ENCODE measurements around the gene CARMIL3.

DNA sequence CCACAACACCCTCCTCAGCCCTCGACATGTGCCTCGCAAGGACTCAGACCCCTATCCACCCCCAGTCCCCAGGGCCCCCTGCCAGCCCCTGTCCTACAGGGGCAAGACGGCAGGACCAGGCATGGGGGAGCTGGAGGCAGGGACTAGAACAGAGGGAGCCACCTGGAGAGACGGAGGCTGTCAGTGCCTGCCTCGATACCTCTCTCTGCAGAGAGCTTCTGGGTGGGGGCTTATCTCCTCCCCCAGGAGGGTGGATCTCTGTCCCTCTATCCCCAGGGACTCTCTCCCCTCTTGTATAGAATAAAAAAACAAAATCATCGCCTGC, 17.6 kb downstream of the CARMIL3 start:
- no peak for TF ChIP-seq POLR2AphosphoS5 (IDR thresholded peaks at IDR 0.05; ENCODE audit: low read depth)
- TF ChIP-seq, protein P1, sequence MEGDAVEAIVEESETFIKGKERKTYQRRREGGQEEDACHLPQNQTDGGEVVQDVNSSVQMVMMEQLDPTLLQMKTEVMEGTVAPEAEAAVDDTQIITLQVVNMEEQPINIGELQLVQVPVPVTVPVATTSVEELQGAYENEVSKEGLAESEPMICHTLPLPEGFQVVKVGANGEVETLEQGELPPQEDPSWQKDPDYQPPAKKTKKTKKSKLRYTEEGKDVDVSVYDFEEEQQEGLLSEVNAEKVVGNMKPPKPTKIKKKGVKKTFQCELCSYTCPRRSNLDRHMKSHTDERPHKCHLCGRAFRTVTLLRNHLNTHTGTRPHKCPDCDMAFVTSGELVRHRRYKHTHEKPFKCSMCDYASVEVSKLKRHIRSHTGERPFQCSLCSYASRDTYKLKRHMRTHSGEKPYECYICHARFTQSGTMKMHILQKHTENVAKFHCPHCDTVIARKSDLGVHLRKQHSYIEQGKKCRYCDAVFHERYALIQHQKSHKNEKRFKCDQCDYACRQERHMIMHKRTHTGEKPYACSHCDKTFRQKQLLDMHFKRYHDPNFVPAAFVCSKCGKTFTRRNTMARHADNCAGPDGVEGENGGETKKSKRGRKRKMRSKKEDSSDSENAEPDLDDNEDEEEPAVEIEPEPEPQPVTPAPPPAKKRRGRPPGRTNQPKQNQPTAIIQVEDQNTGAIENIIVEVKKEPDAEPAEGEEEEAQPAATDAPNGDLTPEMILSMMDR (IDR thresholded peaks at IDR 0.05; ENCODE audit: insufficient read depth, low read length) = no peak
